Epithelial cell of esophagus (primary cell): ENCODE measurements around the gene MMS22L.
A peak's percentile ranks its signal among the peaks of the same experiment; 100 is the strongest.
"Not testable (repeated sequence)": the region's sequence is repeated elsewhere in the genome, so short reads cannot be mapped to it uniquely, and the experiment has no call there.

Experiments
- DNase-seq: peaks from one replicate; pipeline ENCODE4 v3.0.0; 2010; ENCODE audit warnings: low read depth
- H3K4me3 ChIP-seq: 2 replicates; pipeline ENCODE4 v1.5.1; 2011; ENCODE audit warnings: mild to moderate bottlenecking, low read length, control low read depth
- CTCF ChIP-seq: IDR thresholded peaks from 2 replicates; pipeline ENCODE4 v1.5.1; 2011; ENCODE audit warnings: low read depth, mild to moderate bottlenecking, low read length, control low read depth, inconsistent platforms; ENCODE audit not compliant: insufficient read depth; ENCODE audit errors: missing control alignments

MMS22L gene

GRCh38 chr6:97186416-97186999 is 96.5 kb downstream of the MMS22L start:
- peak; percentile 90 for TF ChIP-seq CTCF
- DNase-seq, result peak; percentile 76
- no peak overlapping the region for H3K4me3 ChIP-seq

- H3K4me3 ChIP-seq, result no peak overlapping the region
- TF ChIP-seq CTCF, result no peak
- DNase-seq, result no peak
These were observed 105.1 kb downstream of the MMS22L start for GRCh38 chr6:97177905-97178304.

GRCh38 chr6:97176468-97176867 is 106.5 kb downstream of the MMS22L start:
- no peak for TF ChIP-seq CTCF
- peak; percentile 56 for DNase-seq
- H3K4me3 ChIP-seq, result no peak overlapping the region

GRCh38 chr6:97175806-97176205 is 107.2 kb downstream of the MMS22L start:
- DNase-seq, result no peak
- H3K4me3 ChIP-seq, result no peak overlapping the region
- TF ChIP-seq CTCF, result no peak

- H3K4me3 ChIP-seq, result no peak overlapping the region
- no peak for DNase-seq
- no peak for TF ChIP-seq CTCF
These were observed 108.5 kb downstream of the MMS22L start for GRCh38 chr6:97174471-97174870.

GRCh38 chr6:97160280-97160679 is 122.7 kb downstream of the MMS22L start:
- DNase-seq, result no peak
- TF ChIP-seq CTCF, result no peak
- H3K4me3 ChIP-seq, result no peak overlapping the region

- DNase-seq, H3K4me3 ChIP-seq: not testable (repeated sequence)
These were observed 127.6 kb downstream of the MMS22L start for GRCh38 chr6:97155447-97155846.
